PC-3 (cell line): Measurements from ENCODE around the gene FAM107A.

Experiments used
- CTCF ChIP-seq: fragments of 300-600 bp; sonication (generic); conservative IDR thresholded peaks from 2 replicates; pipeline ENCODE4 v1.5.1; 2017; ENCODE audit warnings: antibody characterized with exemption, low read depth, mild to moderate bottlenecking, low read length
- EZH2 ChIP-seq: fragments of 300-600 bp; sonication (generic); IDR thresholded peaks from one replicate; pipeline ENCODE4 v1.6.1; 2017; ENCODE audit warnings: antibody characterized with exemption, mild to moderate bottlenecking, low read length; ENCODE audit not compliant: unreplicated experiment

GRCh38 chr3:58623478-58623877 lies 46.3 kb upstream of the FAM107A start:
- TF ChIP-seq CTCF: no peak
- no peak for TF ChIP-seq EZH2
